Ishikawa (cell line): ENCODE data around the gene CCDC154.
A peak's percentile ranks its signal among the peaks of the same experiment; 100 is the strongest.

Experiments
- CEBPB ChIP-seq: IDR thresholded peaks from 2 replicates; pipeline ENCODE4 v1.6.1; 2012
- CREB1 ChIP-seq: IDR thresholded peaks from 2 replicates; pipeline ENCODE4 v1.6.1; 2012; ENCODE audit warnings: low read depth
- EGR1 ChIP-seq: IDR thresholded peaks from 2 replicates; pipeline ENCODE4 v1.6.1; 2012
- EP300 ChIP-seq: IDR thresholded peaks from 2 replicates; pipeline ENCODE4 v1.6.1; 2012; ENCODE audit warnings: borderline replicate concordance
- FOXM1 ChIP-seq: IDR thresholded peaks from 2 replicates; pipeline ENCODE4 v1.6.1; 2012; ENCODE audit warnings: low read depth, borderline replicate concordance
- MAX ChIP-seq: IDR thresholded peaks from 2 replicates; pipeline ENCODE4 v1.6.1; 2012
- NFIC ChIP-seq: IDR thresholded peaks from 2 replicates; pipeline ENCODE4 v1.6.1; 2012
- RAD21 ChIP-seq: IDR thresholded peaks from 2 replicates; pipeline ENCODE4 v1.6.1; 2012; ENCODE audit warnings: low read depth
- REST ChIP-seq: IDR thresholded peaks from 2 replicates; pipeline ENCODE4 v1.6.1; 2012; ENCODE audit warnings: low read depth, mild to moderate bottlenecking
- TAF1 ChIP-seq: IDR thresholded peaks from 2 replicates; pipeline ENCODE4 v1.6.1; 2012; ENCODE audit warnings: low read depth, mild to moderate bottlenecking
- TCF12 ChIP-seq: IDR thresholded peaks from 2 replicates; pipeline ENCODE4 v1.6.1; 2012; ENCODE audit warnings: low read depth
- TEAD4 ChIP-seq: IDR thresholded peaks from 2 replicates; pipeline ENCODE4 v1.6.1; 2012
- USF1 ChIP-seq: IDR thresholded peaks from 2 replicates; pipeline ENCODE4 v1.6.1; 2012
- YY1 ChIP-seq: IDR thresholded peaks from 2 replicates; pipeline ENCODE4 v1.6.1; 2012; ENCODE audit warnings: low read depth
- ZBTB7A ChIP-seq: IDR thresholded peaks from 2 replicates; pipeline ENCODE4 v1.6.1; 2012; ENCODE audit warnings: low read depth

Gene CCDC154

GRCh38 chr16:1432388-1433262 is 11.7 kb downstream of the CCDC154 start:
- TF ChIP-seq ZBTB7A (peak; percentile 52; the same call in 1 of the 2 replicates), MAX (no peak), NFIC (no peak), CEBPB (no peak), FOXM1 (no peak), EP300 (no peak)

GRCh38 chr16:1431497-1432270 is 12.7 kb downstream of the CCDC154 start:
- TF ChIP-seq ZBTB7A (no peak), EGR1 (no peak), CEBPB (no peak), CREB1 (no peak), MAX (no peak), USF1 (no peak), REST (no peak), FOXM1 (no peak), RAD21 (no peak), YY1 (no peak), NFIC (no peak)

GRCh38 chr16:1430759-1431496 is 13.4 kb downstream of the CCDC154 start, which contains the start of gene PERCC1:
Gene PERCC1, plus strand, starts transcription at chr16:1431078. Its CDS starts 1,516 bp downstream, at chr16:1432594.
- TF ChIP-seq CREB1, result no peak
- no peak for TF ChIP-seq RAD21
- TF ChIP-seq REST, result no peak
- no peak for TF ChIP-seq CEBPB
- no peak for TF ChIP-seq TAF1
- TF ChIP-seq USF1, result no peak
- no peak for TF ChIP-seq TEAD4
- TF ChIP-seq TCF12, result no peak
- TF ChIP-seq EGR1, result no peak
- TF ChIP-seq MAX, result no peak
- TF ChIP-seq NFIC, result no peak
- no peak for TF ChIP-seq FOXM1
- no peak for TF ChIP-seq YY1
- TF ChIP-seq EP300, result no peak

- TF ChIP-seq ZBTB7A (no peak), TAF1 (no peak), CEBPB (no peak)
Observed at GRCh38 chr16:1430214-1430758, 14.1 kb downstream of the CCDC154 start.

- TF ChIP-seq REST, result no peak
- no peak for TF ChIP-seq MAX
- no peak for TF ChIP-seq FOXM1
- no peak for TF ChIP-seq EGR1
- no peak for TF ChIP-seq TAF1
- TF ChIP-seq EP300, result no peak
- TF ChIP-seq NFIC, result no peak
- TF ChIP-seq CREB1, result no peak
- TF ChIP-seq TEAD4, result no peak
- no peak for TF ChIP-seq RAD21
- no peak for TF ChIP-seq YY1
- no peak for TF ChIP-seq USF1
- TF ChIP-seq CEBPB, result no peak
- no peak; the same call in 1 of the 2 replicates for TF ChIP-seq ZBTB7A
- no peak for TF ChIP-seq TCF12
Observed at GRCh38 chr16:1429631-1430030, 14.7 kb downstream of the CCDC154 start.
